GM21723 (cell line): ENCODE results near the gene HMGCL.
"Not testable (repeated sequence)": the region's sequence is repeated elsewhere in the genome, so short reads cannot be mapped to it uniquely, and the experiment has no call there.

ENCODE experiments used
- ATAC-seq: cut with Tn5 transposase; IDR thresholded peaks from one replicate; pipeline ENCODE4 v1.9.1; 2021; ENCODE audit warnings: mild to moderate bottlenecking, moderate library complexity; ENCODE audit not compliant: unreplicated experiment

The HMGCL gene

DNA sequence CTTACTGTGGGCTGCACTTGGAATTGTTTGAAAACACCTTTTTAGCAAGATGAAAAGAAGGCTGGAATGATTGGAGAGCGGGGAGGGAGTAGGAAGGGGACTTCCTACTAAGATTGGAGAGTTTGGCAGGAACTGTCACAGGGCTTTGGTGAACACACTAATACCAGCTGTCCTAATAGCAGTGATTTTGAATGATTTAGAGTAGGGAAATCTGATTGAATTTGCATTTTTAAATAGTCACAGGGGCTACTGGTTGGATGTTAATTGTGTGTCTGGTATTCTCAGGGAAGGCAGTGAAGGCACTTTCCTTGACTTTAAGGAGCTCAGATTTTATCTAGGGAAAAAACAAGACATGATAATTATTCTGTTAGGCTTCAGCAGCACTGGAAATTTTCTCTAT is 2.5 kb upstream of the HMGCL start:
- ATAC-seq = no peak

DNA sequence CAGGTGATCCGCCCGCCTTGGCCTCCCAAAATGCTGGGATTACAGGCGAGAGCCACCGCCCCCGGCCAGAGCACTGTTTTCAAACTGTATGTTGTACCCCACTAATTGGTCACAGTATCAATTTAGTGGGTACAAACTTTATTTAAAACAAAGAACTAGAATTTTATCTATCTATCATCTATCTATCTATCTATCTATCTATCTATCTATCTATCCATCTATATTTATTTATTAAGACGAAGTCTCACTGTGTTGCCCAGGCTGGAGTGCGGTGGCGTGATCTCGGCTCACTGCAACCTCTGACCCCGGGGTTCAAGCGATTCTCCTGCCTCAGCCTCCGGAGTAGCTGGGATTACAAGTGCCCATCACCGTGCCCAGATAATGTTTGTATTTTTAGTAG is 1.4 kb upstream of the HMGCL start:
- not testable (repeated sequence) for ATAC-seq

DNA sequence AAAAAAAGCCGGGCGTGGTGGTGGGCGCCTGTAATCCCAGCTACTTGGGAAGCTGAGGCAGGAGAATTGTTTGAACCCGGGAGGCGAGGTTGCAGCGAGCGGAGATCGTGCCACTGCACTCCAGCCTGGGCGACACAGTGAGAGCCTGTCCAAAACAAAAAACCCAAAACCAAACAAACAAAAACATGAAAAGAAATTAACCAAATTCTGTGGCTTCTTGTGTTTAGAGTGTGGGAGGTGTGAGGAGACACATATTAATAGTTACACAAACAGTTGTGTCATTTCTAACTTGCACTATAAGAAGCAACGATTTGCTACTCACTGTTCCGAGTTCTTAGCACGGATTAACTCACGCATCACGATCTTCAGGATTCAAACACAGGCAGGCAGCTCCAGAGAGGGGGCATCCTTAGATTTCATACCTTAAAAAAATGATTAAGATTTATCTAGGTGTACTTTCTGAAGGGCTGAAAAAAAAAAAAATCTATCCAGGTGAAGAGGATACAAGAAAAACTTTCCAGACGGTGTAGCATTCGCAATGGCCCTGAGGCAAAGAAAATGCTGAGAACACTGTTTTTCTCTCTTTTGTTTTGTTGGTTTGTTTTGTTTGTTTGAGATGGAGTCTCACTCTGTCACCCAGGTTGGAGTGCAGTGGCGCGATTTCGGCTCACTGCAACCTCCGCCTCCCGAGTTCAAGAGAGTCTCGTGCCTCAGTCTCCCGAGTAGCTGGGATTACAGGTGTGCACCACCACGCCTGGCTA is 713 bp upstream of the HMGCL start:
- ATAC-seq = no peak

DNA sequence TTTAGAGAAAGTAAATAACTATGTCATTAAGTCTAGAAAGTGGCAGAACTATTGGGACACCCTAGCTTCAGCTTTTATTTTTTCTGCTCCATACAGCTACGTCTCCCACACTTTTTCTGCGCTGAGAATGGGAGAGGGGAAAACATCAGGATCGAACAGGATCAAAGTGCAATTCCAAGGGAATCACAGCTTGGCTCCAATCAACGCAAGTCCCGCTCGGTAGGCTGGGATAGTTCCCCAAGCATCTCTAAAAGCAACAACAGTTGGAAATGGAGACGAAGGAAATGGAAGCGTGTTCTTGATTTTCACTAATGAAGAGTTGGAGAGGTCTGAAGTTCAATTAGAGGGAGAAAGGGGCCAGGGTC is 536 bp downstream of the HMGCL start:
- peak; percentile 5 for ATAC-seq

DNA sequence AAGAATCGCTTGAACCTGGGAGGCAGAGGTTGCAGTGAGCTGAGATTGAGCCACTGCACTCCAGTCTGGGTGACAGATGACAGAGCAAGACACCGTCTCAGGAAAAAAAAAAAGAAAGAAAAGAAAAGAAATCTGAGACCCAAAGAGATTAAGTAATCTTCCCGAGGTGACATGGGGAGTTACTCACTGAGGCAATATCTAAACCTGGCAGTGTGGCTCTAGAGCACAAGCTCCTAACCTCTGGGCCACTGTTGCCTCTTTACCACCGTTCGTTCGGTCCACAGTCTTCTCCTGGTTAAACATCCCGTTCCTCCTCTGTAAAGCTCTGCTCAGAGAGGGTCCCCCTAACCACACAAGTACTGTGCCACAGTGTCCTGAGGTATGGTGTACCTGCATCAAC is 1.5 kb downstream of the HMGCL start:
- ATAC-seq = no peak

DNA sequence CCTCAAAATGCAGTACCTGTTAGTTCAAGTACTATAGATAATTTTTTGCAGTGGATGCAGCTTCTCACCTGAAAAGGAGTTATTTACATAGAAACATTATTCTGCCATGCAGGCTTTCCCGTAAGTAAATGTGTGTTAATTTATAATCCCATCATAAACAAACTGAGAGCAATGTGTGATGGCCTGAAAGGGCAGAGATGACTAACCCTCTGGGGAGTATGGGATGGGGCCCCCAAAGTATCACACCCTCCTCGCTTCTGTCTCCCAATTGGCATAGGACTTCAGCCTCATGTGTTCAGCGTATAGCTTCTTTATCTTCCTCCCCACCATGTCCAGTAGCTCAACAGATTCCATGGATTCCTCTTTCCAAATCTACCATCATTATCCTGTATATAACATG is 7.6 kb downstream of the HMGCL start:
- no peak for ATAC-seq

DNA sequence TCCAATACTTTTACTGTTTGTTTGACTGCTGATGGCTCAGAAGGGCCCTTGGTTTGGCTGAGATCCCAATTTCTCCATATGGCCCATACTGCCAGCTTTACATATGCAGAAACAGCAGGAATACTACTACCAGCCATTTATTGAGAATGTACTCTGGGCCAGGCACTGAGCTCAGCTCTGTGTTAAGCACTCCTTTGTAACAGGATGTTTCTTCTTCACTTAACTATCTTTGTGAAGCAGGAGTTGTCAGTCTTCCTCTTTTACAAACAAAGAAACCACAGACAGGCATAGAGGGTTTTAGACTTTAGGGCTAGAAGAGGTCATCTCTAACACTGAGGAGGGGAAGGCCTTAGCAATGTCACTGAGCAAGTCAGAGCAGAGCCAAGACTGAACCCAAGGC is 8.3 kb downstream of the HMGCL start:
- ATAC-seq = no peak

DNA sequence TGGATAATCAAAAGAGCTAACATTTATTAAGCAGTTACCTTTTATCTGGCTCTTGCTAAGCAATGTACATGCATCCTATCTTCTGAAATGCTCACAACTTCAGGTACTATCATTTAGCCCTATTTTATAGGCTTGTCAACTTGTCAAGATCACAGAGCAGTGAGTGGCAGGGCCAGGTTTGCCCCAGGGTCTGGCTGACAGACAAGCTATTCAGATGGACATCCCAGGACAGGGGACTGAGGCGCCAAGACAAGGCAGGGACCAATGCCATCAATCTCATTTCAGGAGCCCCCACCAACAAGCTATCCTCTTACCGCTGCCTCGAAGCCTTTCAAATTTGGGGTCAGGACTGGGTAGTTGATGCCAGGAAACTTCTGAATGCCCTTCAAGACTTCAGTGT is 8.9 kb downstream of the HMGCL start:
- ATAC-seq = no peak

DNA sequence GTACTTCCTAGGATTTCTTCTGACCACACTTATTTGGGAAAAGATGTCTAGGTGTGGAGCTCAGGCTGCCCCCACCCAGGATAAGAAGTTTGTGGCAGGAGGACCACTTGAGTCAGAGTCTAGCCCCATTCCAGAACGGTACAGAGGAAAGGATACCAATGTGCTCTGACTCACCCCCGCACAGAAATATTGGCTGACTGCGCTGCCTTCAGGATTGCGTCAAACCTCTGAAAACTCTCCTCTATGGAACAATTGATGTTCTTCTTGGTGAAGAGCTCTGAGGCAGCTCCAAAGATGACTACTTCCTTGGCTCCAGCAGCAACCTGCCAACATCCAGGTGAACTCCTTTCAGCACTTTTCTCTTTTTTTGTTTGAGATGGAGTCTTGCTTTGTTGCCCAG is 11.2 kb downstream of the HMGCL start:
- no peak for ATAC-seq

DNA sequence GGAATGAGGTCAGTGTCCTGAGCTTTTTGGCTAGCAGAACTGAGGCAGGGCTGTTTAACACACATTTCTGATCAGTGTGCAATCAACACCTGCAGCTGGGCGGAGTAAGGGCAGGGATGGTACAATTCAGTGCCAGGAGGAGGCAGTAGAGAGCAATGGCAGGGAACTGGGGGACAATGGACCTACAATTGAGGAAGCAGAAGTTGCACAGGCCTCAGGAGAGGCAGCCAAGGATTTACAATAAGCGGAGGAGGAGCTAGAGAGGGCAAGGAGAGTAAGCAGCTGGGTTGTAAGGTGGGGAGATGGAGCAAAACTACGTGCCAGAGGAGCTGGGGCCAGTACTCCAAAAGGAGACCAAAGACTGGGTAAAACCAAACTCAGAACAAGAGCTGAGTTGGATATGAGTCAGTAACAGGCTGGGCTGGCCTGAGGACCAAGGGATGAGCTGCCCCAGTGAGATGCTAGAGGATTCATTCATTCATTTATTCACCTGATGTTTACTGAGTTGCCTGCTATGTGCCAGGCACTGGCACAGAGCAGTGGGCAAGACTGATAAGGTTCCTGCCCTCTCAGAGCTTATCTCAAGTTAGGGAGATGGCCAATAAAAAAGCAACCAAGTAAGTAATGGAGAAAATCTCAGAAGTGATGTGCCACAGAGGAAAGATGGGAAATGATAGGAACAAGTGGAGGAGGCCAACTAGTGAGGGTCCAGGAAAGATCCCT is 14.2 kb downstream of the HMGCL start:
- ATAC-seq = no peak

DNA sequence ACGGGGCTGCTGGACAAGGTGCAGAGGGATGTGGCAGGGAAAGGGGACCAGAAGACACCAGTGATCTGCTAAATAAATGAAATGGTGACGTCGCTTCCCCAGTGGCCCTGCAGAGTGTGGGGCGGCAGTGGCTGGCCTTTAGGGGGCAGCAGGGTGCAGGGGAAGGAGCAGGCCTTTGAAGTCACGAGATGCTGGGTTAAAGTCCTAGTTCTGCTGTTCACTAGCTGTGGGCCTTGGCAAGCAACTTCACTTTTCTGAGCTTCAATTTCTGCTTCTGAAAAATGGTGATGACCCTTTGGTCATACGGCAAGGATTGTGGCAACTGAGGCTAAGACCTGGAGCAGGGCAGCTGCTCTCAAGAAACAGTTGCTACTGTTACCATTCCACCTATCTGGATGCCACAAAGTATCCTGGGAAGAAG is 15.5 kb downstream of the HMGCL start:
- ATAC-seq = peak; percentile 61

DNA sequence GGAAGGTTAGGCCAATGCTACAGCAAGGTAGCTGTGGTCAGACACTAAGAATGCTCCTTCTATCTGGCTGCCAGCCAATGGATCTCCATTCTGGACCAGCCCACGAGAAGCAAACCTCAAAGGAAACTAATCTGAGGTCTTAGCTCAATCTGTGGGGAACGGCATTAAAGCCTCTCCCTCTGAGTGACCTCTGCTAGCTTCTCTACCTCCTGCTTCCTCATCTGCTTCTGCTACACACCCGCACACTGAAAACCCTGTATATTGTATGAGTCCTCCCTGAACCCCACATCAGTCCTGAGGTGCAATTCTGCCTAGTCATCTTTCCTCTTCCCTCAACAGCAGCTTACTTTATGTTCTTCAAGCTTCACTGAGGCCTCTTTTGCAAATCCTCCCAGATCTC is 17.8 kb downstream of the HMGCL start:
- ATAC-seq = no peak

DNA sequence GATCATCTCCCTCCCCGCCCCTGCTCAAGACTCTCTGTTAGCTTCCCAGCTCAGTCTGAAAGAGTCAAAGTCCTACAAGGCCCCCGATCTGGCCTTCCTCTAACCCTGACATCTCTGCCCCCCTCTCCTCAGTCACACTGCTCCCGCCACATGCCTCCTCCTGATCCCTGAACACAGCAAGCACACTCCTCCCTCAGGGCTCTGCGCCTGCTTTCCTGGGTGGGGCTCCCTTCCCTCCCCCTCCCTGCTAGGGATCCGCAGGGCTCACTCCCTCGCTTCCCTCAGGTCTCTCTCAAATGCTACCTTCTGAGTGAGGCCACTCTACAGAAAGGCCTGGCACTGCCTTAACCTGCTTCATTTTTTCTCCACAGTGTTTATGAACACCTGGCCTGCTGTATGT is 18.9 kb downstream of the HMGCL start:
- ATAC-seq = no peak

DNA sequence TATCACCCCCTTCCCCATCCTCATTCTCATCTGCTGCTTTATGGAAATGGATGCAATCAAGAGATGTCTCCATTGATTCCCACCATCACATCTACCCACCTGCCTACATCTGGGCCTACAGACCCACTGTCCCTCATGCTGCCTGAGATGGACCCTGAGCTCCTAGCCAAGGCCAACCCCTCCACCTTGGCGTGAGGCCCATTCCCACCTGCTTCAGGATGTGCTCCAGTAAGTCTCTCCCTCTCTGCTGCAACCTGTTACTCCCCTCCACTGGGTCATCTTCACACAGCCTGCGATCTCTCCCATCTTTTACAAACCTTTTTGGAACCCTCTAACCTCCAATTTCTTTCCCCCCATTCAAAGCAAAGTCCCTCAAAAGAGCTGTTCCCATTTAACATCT is 20.2 kb downstream of the HMGCL start:
- no peak for ATAC-seq

DNA sequence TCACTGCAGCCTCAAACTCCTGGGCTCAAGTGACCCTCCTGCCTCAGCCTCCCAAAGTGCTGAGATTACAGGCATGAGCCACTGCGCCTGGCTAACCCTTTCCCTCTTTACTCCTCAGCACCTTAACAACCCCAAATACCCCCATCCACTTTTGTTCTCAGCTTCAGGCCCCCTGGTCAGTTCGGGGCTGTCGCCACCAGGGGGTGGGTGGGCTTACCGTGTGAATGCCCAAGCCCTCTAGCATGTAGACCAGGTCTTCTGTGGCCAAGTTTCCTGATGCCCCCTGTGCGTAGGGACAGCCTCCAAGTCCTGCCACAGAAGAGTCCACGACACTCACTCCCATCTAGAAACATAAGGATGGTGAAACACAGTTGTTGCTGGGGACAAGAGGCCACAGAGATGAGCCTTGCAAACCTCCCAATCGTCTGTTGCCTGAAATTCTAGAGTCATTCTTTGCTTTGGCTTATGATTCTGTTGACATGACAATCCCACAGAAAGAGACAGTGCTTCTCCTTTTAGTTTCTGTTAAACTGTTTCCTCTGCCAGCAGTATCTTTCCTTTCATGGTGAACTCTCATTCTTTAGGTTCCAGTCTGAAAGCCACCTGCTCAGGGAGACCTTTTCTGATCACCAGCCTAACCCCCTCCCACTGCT is 20.9 kb downstream of the HMGCL start:
- no peak for ATAC-seq

DNA sequence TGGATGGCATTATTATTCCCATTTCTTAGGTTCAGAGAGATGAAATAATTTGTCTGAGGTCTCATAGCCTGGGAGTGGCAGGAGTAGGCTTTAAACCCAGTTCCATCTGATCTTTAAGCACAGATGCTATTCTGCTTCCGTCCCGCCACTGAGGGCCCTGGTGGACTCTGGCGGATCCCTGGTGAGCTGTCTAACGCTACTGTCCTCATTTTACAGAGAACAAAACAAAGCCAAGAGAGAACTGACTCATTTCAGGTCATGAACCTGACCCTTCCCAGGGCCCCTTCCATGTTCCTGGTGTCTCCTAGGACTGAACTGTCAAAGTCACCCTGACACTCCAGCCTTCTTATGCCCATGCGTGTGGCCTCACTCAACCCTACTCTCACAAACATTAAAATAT is 21.6 kb downstream of the HMGCL start:
- no peak for ATAC-seq

DNA sequence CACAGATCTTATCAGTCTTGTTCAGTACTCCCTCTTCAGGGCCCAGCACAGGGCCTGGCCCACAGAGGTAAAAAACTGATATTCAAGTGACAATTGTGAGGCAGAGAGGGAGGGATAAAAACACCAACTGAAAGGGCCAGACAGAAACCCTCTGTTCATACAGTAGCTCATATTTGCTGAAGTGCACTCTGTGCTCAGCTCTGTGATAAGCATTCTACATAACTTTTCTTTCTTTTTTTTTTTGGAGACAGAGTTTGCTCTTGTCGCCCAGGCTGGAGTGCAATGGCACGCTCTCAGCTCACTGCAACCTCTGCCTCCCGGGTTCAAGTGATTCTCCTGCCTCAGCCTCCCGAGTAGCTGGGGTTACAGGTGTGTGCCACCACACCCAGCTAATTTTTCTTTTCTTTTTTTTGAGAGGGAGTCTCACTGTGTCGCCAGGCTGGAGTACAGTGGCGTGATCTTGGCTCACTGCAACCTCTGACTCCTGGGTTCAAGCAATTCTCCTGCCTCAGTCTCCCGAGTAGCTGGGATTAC is 22.4 kb downstream of the HMGCL start:
- not testable (repeated sequence) for ATAC-seq

DNA sequence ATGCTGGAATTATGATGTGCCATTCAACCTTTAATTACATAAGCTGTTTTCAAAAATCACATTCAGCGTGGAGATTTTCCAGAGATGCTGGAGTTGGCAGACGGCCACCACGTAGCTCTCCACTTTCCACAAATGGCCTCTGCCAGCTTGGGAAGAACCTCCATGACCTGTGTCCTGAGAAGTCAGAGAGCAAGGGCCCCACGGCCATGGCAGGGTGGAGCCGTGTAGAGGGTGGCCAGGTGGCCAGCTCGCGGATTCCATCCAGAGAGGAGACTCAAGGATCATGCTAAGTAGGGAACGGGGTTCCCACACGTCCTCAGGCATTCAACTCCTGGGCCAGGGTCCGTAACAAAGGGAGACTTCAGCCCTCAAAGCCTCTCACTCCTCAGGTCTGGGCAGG is 23.4 kb downstream of the HMGCL start:
- ATAC-seq = no peak

DNA sequence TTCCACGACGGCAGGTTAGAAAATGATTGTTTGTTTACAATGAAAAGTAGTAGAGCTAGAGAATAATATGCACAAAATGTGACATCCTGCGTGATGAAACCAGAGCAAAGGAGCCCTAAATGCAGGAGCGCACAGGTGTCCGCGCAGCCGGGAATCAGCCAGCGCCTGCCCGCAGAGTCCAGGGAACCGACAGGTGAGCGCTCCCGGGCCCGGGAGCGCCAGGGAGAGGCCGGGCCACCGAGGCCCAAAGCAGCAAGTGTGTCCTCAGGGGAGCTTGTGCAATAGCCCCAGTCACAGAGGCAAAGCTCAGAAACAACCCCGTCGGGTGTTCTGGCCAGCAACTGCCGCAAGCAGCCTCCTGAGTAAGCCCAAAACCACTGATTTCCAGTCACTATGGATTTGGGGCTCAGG is 23.9 kb downstream of the HMGCL start:
- no peak for ATAC-seq

DNA sequence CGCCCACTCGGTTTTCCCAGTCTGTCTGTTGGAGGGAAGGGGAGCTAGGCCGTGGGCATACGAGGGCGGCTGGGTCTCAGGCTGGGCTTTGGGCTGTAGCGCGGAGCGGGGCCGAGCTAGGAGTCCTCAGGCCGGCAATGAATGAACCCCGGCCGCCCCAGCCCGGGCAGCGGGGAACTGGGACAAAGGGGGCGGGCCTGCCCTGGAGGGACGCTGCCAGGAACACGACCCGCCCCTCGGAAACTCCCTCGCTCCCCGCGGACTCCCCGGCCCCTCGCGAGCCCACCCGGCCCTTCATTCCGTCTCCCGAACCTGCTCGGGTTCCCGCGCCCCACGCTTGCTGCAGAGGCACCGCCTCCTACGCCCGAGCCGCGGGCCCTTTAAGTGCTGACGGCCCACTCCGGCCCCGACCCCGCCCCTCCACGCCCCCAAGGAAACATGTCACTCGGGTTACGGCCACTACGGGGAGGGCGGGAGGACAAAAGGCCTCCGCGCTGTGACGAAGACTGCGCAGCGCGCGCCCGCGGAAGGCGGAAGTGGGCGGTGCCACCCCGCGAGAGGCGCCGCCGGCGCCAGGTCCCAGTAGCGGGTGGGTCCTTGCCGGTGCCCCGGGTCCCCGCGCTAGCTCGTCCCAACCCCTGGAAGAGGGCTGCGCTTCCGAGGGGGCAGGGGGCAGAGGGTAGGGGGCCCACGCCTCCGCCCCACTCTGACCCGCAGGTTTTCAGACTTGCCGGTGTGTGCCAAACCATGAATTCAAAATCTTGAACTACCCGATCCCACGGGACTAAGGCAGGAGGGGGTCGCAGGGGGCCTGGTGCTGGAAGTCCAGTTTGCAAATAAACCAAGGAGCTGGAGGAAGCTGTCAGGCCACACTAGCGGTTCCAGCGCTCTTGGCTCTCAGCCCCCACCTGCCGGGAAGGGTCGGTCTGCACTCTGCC is 24.6 kb downstream of the HMGCL start, which contains the start of gene GALE:
TSS of gene GALE (minus strand) at position 355 of the 938 bp plus-strand sequence. CDS start 1,747 bp downstream, outside the sequence.
- ATAC-seq = peak; percentile 70
